ENCODE measurements around the gene SPATC1L.
"Not testable (repeated sequence)": the region's sequence is repeated elsewhere in the genome, so short reads cannot be mapped to it uniquely, and the experiment has no call there.

The SPATC1L gene

GRCh38 chr21:46200877-46201803 is 16.9 kb upstream of the SPATC1L start:
- in situ Hi-C loops (cut with MboI; ENCODE audit: low sequenced_read_pairs) = not testable (repeated sequence)

GRCh38 chr21:46199436-46200373 is 15.4 kb upstream of the SPATC1L start:
- in situ Hi-C loops (cut with MboI; ENCODE audit: low sequenced_read_pairs) = no loop called here

- in situ Hi-C loops (cut with MboI; ENCODE audit: low sequenced_read_pairs) = no loop called here
These were observed 12.5 kb upstream of the SPATC1L start for GRCh38 chr21:46196733-46197132.

- in situ Hi-C loops (cut with MboI; ENCODE audit: low sequenced_read_pairs) = no loop called here
These were observed 11.4 kb upstream of the SPATC1L start for GRCh38 chr21:46195595-46196195.

GRCh38 chr21:46194374-46195334 is 10.4 kb upstream of the SPATC1L start:
- in situ Hi-C loops (cut with MboI; ENCODE audit: low sequenced_read_pairs) = no loop called here

GRCh38 chr21:46193829-46194373 is 9.6 kb upstream of the SPATC1L start:
- in situ Hi-C loops (cut with MboI; ENCODE audit: low sequenced_read_pairs) = no loop called here

GRCh38 chr21:46191686-46192575 is 7.7 kb upstream of the SPATC1L start:
- in situ Hi-C loops (cut with MboI; ENCODE audit: low sequenced_read_pairs) = no loop called here

- in situ Hi-C loops (cut with MboI; ENCODE audit: low sequenced_read_pairs) = no loop called here
These were observed 7.0 kb upstream of the SPATC1L start for GRCh38 chr21:46191257-46191685.

- in situ Hi-C loops (cut with MboI; ENCODE audit: low sequenced_read_pairs) = no loop called here
These were observed 6.4 kb upstream of the SPATC1L start for GRCh38 chr21:46190491-46191131.

- in situ Hi-C loops (cut with MboI; ENCODE audit: low sequenced_read_pairs) = no loop called here
These were observed 5.8 kb upstream of the SPATC1L start for GRCh38 chr21:46189959-46190490.

- in situ Hi-C loops (cut with MboI; ENCODE audit: low sequenced_read_pairs) = no loop called here
These were observed 5.1 kb upstream of the SPATC1L start for GRCh38 chr21:46189213-46189958.

GRCh38 chr21:46188226-46189212 is 4.3 kb upstream of the SPATC1L start:
- in situ Hi-C loops (cut with MboI; ENCODE audit: low sequenced_read_pairs) = no loop called here

GRCh38 chr21:46187814-46188213 is 3.6 kb upstream of the SPATC1L start:
- in situ Hi-C loops (cut with MboI; ENCODE audit: low sequenced_read_pairs) = no loop called here

GRCh38 chr21:46187261-46187660 is 3.0 kb upstream of the SPATC1L start:
- in situ Hi-C loops (cut with MboI; ENCODE audit: low sequenced_read_pairs) = no loop called here

GRCh38 chr21:46185716-46186115 is 1.5 kb upstream of the SPATC1L start:
- in situ Hi-C loops (cut with MboI; ENCODE audit: low sequenced_read_pairs) = no loop called here

All from hTERT RPE-1 (cell line).